ENCODE results near the gene CLMP. TPM values are rescaled to one million over a fixed set of nuclear protein-coding genes. Genes with fewer than 3 reads are reported as not detected.
A peak's percentile ranks its signal among the peaks of the same experiment; 100 is the strongest.

Gene CLMP
- total RNA-seq, 1 donor from 2014 or later: 2.3 TPM

GRCh38 chr11:123217897-123218296 is 22.8 kb upstream of the CLMP start:
- Mint-ChIP-seq H3K4me3 (ENCODE audit: low read depth) (no peak overlapping the region), H3K36me3 (ENCODE audit: insufficient read depth) (no peaks in the 10 kb centered on the region), H3K9me3 (ENCODE audit: low read depth) (peaks cover 12% of the 10 kb centered on the region), H3K27me3 (no peaks in the 10 kb centered on the region), H3K4me1 (ENCODE audit: low read depth) (peaks cover 19% of the 10 kb centered on the region), H3K27ac (peak overlapping the region; percentile 51)
- no peak for DNase-seq (ENCODE audit: low spot score, unreplicated experiment)
- TF ChIP-seq CTCF (IDR thresholded peaks at IDR 0.05; ENCODE audit: unreplicated experiment): no peak

- no peak for DNase-seq (ENCODE audit: low spot score, unreplicated experiment)
- H3K4me3 Mint-ChIP-seq (ENCODE audit: low read depth): no peak overlapping the region
- H3K4me1 Mint-ChIP-seq (ENCODE audit: low read depth): peaks cover 25% of the 10 kb centered on the region
- no peaks in the 10 kb centered on the region for H3K9me3 Mint-ChIP-seq (ENCODE audit: low read depth)
- no peak for TF ChIP-seq CTCF (IDR thresholded peaks at IDR 0.05; ENCODE audit: unreplicated experiment)
- H3K27ac Mint-ChIP-seq: no peak overlapping the region
- no peaks in the 10 kb centered on the region for H3K36me3 Mint-ChIP-seq (ENCODE audit: insufficient read depth)
- no peaks in the 10 kb centered on the region for H3K27me3 Mint-ChIP-seq
Observed at GRCh38 chr11:123216249-123216648, 21.2 kb upstream of the CLMP start.

DNA sequence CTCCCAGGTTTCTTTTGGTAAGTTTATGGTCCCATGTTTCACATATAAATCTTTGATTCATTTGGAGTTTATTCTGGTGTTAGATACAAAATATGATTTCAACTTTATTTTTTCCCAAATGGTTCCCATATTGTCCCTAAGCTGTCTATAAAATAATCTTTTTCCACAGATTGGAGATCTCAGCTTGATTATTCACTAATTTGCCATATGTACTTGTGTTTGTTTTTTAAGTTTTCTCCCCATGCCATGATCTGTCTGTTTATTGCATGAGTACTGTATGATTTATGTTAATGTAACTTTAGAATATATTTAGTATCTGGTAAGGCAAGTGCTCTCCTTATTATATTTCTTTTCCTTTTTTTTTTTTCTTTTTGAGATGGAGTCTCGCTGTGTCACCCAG is 19.9 kb upstream of the CLMP start:
- H3K27ac Mint-ChIP-seq: no peak overlapping the region
- H3K36me3 Mint-ChIP-seq (ENCODE audit: insufficient read depth): no peaks in the 10 kb centered on the region
- no peaks in the 10 kb centered on the region for H3K9me3 Mint-ChIP-seq (ENCODE audit: low read depth)
- no peak for DNase-seq (ENCODE audit: low spot score, unreplicated experiment)
- no peaks in the 10 kb centered on the region for H3K27me3 Mint-ChIP-seq
- H3K4me1 Mint-ChIP-seq (ENCODE audit: low read depth): peaks cover 25% of the 10 kb centered on the region
- no peak overlapping the region for H3K4me3 Mint-ChIP-seq (ENCODE audit: low read depth)
- TF ChIP-seq CTCF (IDR thresholded peaks at IDR 0.05; ENCODE audit: unreplicated experiment): no peak

GRCh38 chr11:123214396-123214795 is 19.3 kb upstream of the CLMP start:
- Mint-ChIP-seq H3K27ac (no peak overlapping the region), H3K27me3 (no peaks in the 10 kb centered on the region), H3K9me3 (ENCODE audit: low read depth) (no peaks in the 10 kb centered on the region), H3K4me1 (ENCODE audit: low read depth) (peaks cover 26% of the 10 kb centered on the region), H3K36me3 (ENCODE audit: insufficient read depth) (no peaks in the 10 kb centered on the region), H3K4me3 (ENCODE audit: low read depth) (no peak overlapping the region)
- no peak for TF ChIP-seq CTCF (IDR thresholded peaks at IDR 0.05; ENCODE audit: unreplicated experiment)
- no peak for DNase-seq (ENCODE audit: low spot score, unreplicated experiment)

DNA sequence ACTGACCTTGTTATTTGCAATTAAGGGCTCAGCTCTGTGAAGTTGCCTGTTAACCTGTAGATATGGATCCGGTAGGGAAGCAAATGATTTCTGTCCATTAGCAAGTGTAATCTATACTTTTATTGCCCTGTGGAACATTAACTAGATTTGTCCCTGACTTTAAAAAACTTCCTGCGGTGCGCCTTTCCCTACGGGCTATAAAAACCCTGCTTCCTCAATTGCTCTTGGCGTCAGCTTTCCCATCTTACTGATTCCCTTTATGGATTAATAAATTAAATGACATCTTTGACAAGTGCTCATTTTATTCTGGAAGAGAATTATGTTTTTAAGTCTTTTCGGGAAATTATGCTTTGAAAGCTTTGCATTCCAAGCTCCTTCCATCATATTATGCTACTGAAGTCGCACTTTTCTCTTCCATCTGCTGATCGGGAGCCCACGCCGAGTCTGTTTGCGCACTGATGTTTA is 18.3 kb upstream of the CLMP start:
- no peak for DNase-seq (ENCODE audit: low spot score, unreplicated experiment)
- Mint-ChIP-seq H3K9me3 (ENCODE audit: low read depth) (no peaks in the 10 kb centered on the region), H3K36me3 (ENCODE audit: insufficient read depth) (no peaks in the 10 kb centered on the region), H3K4me3 (ENCODE audit: low read depth) (no peak overlapping the region), H3K27me3 (no peaks in the 10 kb centered on the region), H3K27ac (peak overlapping the region; percentile 67), H3K4me1 (ENCODE audit: low read depth) (peaks cover 22% of the 10 kb centered on the region)
- TF ChIP-seq CTCF (IDR thresholded peaks at IDR 0.05; ENCODE audit: unreplicated experiment): no peak
